ENCODE measurements around the gene FOXO3. TPM values are rescaled to one million over a fixed set of nuclear protein-coding genes. Genes with fewer than 3 reads are reported as not detected.

The FOXO3 gene
- total RNA-seq, 1 experiment from 2014 or later: 22.1 TPM

DNA sequence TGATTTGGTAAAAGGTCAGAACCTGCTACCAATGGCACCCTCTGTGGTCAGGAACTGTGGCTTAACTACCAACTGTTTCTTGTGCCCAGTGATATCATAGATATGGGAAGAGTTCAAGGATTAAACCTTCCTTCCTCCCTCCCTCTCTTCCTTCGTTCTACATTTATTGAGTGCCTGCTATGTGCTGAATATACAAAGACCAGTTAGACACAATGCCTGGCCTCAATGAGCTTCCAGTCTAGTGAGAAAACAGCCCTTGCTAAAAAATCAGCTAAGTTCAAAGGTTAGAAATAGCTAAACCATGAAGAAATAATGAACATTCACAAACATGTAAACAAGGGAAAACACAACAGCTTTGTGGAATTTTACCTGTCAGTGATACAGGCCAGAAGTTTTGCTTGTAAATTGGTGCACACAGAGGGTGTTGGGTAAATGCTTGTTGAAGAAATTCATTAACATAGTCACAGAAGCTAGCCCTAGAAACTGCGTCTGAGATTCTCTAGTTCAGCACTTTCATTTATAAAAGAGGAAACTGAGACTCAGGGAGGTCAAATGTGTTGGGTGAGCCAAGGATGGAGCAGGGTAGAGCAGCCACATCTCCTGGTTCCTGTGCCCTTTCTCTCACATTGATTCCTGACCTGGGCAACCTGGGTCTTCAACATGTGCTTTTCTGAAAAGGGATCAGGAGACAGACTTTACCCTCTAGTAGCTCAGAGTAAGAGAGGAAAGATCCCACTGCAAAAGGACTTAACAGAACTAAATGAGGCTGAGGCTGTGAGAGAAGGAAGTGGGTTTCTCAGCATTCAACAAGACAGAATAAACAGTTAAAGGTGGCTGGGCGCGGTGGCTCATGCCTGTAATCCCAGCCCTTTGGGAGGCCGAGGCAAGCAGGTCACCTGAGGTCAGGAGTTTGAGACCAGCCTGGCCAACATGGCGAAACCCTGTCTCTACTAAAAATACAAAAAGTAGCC, 14.4 kb upstream of the FOXO3 start:
- DNase-seq: no peak
- H2BK20ac ChIP-seq (ENCODE audit: low read depth, low read length, poor library complexity, severe bottlenecking): no peak overlapping the region
- no peak overlapping the region for H4K91ac ChIP-seq (ENCODE audit: insufficient read length, low read depth, low read length)
- Mint-ChIP-seq H3K4me3 (no peak overlapping the region), H3K4me1 (peaks cover 13 to 16% of the 10 kb centered on the region in 2 experiments), H3K9me3 (no peaks in the 10 kb centered on the region), H3K36me3 (ENCODE audit: insufficient read depth in 1 of 3, low read depth in 3 of 3) (no peaks in the 10 kb centered on the region), H3K27ac (no peak overlapping the region), H3K27me3 (ENCODE audit: low read depth) (peaks cover 3% of the 10 kb centered on the region)
- no peaks in the 10 kb centered on the region for H3K23me2 ChIP-seq (ENCODE audit: insufficient read length, low read depth, low read length, poor library complexity, severe bottlenecking)
- H4K5ac ChIP-seq (ENCODE audit: insufficient read length, low read depth, low read length): no peak overlapping the region
- H2BK5ac ChIP-seq (ENCODE audit: insufficient read length, low read length): no peak overlapping the region
- H3K9ac ChIP-seq (ENCODE audit: extremely low read depth, insufficient read length, low read length): no peak overlapping the region
- H2BK12ac ChIP-seq (ENCODE audit: insufficient read length, low read depth, low read length): no peak overlapping the region
- no peaks in the 10 kb centered on the region for H3K27me3 ChIP-seq (ENCODE audit: insufficient read depth, low read length)
- no peaks in the 10 kb centered on the region for H3K79me1 ChIP-seq (ENCODE audit: insufficient read depth, low read depth, low read length, poor library complexity, severe bottlenecking)
- H3K79me2 ChIP-seq (ENCODE audit: insufficient read depth, low read length): no peaks in the 10 kb centered on the region
- no peaks in the 10 kb centered on the region for H4K20me1 ChIP-seq (ENCODE audit: control insufficient read depth, insufficient read depth, insufficient read length)
- no peak overlapping the region for H3K27ac ChIP-seq (ENCODE audit: insufficient read length, low read depth, low read length)
- no peak overlapping the region for H2AK5ac ChIP-seq (ENCODE audit: insufficient read length, low read length)
- H3K18ac ChIP-seq (ENCODE audit: insufficient read length, low read depth, low read length): no peak overlapping the region
- H2BK120ac ChIP-seq (ENCODE audit: low read depth, low read length, poor library complexity, severe bottlenecking): no peak overlapping the region
- no peak overlapping the region for H3K14ac ChIP-seq (ENCODE audit: insufficient read depth, low read length)
- H2AFZ ChIP-seq (ENCODE audit: low read length): no peak overlapping the region
- no peak overlapping the region for H3K56ac ChIP-seq (ENCODE audit: insufficient read length, low read depth, low read length)
- TF ChIP-seq, protein P1, sequence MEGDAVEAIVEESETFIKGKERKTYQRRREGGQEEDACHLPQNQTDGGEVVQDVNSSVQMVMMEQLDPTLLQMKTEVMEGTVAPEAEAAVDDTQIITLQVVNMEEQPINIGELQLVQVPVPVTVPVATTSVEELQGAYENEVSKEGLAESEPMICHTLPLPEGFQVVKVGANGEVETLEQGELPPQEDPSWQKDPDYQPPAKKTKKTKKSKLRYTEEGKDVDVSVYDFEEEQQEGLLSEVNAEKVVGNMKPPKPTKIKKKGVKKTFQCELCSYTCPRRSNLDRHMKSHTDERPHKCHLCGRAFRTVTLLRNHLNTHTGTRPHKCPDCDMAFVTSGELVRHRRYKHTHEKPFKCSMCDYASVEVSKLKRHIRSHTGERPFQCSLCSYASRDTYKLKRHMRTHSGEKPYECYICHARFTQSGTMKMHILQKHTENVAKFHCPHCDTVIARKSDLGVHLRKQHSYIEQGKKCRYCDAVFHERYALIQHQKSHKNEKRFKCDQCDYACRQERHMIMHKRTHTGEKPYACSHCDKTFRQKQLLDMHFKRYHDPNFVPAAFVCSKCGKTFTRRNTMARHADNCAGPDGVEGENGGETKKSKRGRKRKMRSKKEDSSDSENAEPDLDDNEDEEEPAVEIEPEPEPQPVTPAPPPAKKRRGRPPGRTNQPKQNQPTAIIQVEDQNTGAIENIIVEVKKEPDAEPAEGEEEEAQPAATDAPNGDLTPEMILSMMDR (conservative IDR thresholded peaks at IDR 0.05): no peak
- H3T11ph ChIP-seq (ENCODE audit: low read length): no peak overlapping the region
- no peak overlapping the region for H2BK15ac ChIP-seq (ENCODE audit: low read depth, low read length)
- H3K4me2 ChIP-seq (ENCODE audit: insufficient read depth, insufficient read length, low read length): no peak overlapping the region
- no CpG with 5 or more reads among the region's 6 CpGs for WGBS (ENCODE audit: extremely low coverage, insufficient read length, low lambda C conversion rate)
- H3K4me1 ChIP-seq (ENCODE audit: insufficient read depth, low read length): peaks cover 2% of the 10 kb centered on the region; the same call in 1 of the 2 replicates
- H3K9me3 ChIP-seq (ENCODE audit: control insufficient read depth, low read depth, low read length): no peaks in the 10 kb centered on the region
- no peak overlapping the region for H3K23ac ChIP-seq (ENCODE audit: insufficient read length, low read depth, low read length)
- no peak overlapping the region for H4K8ac ChIP-seq (replicated peaks; ENCODE audit: insufficient read length, low read depth, low read length)
- no peak overlapping the region for H3K4ac ChIP-seq (ENCODE audit: low read depth, low read length)
